Natural killer cell (primary cell): ENCODE results near the gene GPR4. TPM values are rescaled to one million over a fixed set of nuclear protein-coding genes. Genes with fewer than 3 reads are reported as not detected.

Source experiments
- ATAC-seq, 3 donors: fragments of 150-1000 bp in 2 of 3; fragments of 200-7000 bp in 1 of 3; cut with Tn5 transposase; 1 replicate in 1 of 3; 2 replicates in 2 of 3; pipeline ENCODE4 v1.10.0; 2021; ENCODE audit warnings: mild to moderate bottlenecking in 2 of 3, moderate library complexity in 2 of 3
- DNase-seq, 2 donors: peaks; one replicate each; pipeline versions ENCODE4 v3.0.0 to v3.0.0-alpha.2; 2013 to 2021; ENCODE audit warnings: mixed read lengths in 1 of 2
- H3K27ac ChIP-seq: one replicate; pipeline ENCODE4 v1.5.1; 2013; ENCODE audit warnings: mild to moderate bottlenecking, low read length
- H3K27me3 ChIP-seq: one replicate; pipeline ENCODE4 v1.6.1; 2013; ENCODE audit warnings: low read length; ENCODE audit not compliant: control insufficient read depth, insufficient read depth
- H3K36me3 ChIP-seq: one replicate; pipeline ENCODE4 v1.6.1; 2013; ENCODE audit warnings: low read length; ENCODE audit not compliant: control insufficient read depth, insufficient read depth
- H3K4me1 ChIP-seq: one replicate; pipeline ENCODE4 v1.6.1; 2013; ENCODE audit warnings: low read length; ENCODE audit not compliant: control insufficient read depth, insufficient read depth
- H3K4me3 ChIP-seq: one replicate; pipeline ENCODE4 v1.5.1; 2013; ENCODE audit warnings: low read length
- H3K9me3 ChIP-seq: one replicate; pipeline ENCODE4 v1.6.1; 2013; ENCODE audit warnings: low read length; ENCODE audit not compliant: control insufficient read depth, insufficient read depth
- H3K27ac Mint-ChIP-seq, 2 donors: one replicate each; pipeline ENCODE4 v1.8.0; 2022; ENCODE audit warnings: mild to moderate bottlenecking in 2 of 2, mixed read lengths in 2 of 2, moderate library complexity in 1 of 2
- H3K27me3 Mint-ChIP-seq, 2 donors: one replicate each; pipeline ENCODE4 v1.8.0; 2022; ENCODE audit warnings: low read depth in 2 of 2, mixed read lengths in 2 of 2
- H3K36me3 Mint-ChIP-seq: one replicate; pipeline ENCODE4 v1.8.0; 2022; ENCODE audit warnings: mixed read lengths
- H3K4me1 Mint-ChIP-seq, 2 donors: one replicate each; pipeline ENCODE4 v1.8.0; 2022; ENCODE audit warnings: mixed read lengths in 2 of 2
- H3K4me3 Mint-ChIP-seq: one replicate; pipeline ENCODE4 v1.8.0; 2022; ENCODE audit warnings: mild to moderate bottlenecking, moderate library complexity, mixed read lengths
- H3K9me3 Mint-ChIP-seq, 2 donors: one replicate each; pipeline ENCODE4 v1.8.0; 2022; ENCODE audit warnings: mixed read lengths in 2 of 2
- WGBS: methylation state at CpG from one replicate; pipeline ENCODE4 v1.1.7; 2013; ENCODE audit warnings: missing lambda C conversion rate; ENCODE audit not compliant: insufficient coverage; 5-methylcytosine and 5-hydroxymethylcytosine counted together
- intact Hi-C: fragments of 100-400 bp; cut with micrococcal nuclease; formaldehyde crosslinking; loops from one replicate; pipeline ENCODE4 v1.14.2; 2022
- total RNA-seq, 4 donors: library from RNA; stranded (reverse); fragments of 120-200 nt in 1 of 4; gene quantifications; one replicate each; pipeline versions ENCODE4 v1.2.3 to v1.2.4, GENCODE V29; 2013 to 2022
- TF ChIP-seq, protein P1 (sequence below): fragments of 200-600 bp; IDR thresholded peaks from one replicate; pipeline ENCODE4 v1.8.0; 2022; ENCODE audit warnings: antibody characterized with exemption

Gene GPR4
- total RNA-seq, 3 donors from 2014 or later (not counting 1 experiment from before 2014, with no cell fraction given) = 0.12 to 0.13 TPM; not detected in 1

DNA sequence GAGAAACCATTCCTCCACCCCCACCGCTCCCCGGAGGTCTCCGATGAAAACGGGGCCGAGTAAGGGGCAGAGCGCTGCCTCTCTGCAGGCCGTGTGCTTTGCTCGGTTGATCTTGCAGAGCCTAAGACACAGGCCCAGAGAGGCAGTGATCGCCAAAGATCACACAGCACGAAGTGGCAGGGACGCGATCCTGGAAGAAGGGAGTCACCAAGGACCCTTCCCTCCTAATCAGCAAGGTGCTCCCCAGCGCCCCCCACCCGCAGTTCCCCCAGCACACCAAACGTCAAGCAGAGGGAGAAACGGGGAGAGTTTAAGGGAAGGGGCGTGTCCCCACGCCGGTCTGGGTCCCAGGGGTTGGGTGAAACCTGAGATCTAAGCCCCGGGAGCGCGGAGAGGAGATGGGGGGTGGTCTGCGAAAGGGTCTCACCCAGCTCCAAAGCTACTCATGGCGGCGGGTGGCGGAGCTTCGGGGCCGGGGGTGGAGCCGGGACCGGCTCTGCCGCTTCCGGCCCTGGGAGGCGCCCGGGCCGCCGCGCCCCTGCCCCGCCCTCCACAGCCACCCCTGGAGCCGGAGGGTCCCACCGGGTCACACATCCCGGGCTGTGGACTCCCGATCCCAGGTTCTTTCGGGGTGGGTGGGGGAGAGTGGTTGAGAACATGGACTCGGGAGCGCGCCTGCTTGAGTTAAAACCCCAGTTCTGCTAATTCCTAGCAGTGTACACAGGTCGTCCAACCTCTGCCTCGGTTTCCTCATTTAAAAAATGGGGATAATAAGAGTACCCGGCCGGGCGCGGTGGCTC is 37.1 kb upstream of the GPR4 start, which contains the start of gene EML2:
Gene EML2, minus strand, starts transcription at position 468 of the 800 bp plus-strand sequence. Its CDS starts 21 bp downstream, at position 447.
- H3K36me3 ChIP-seq = no peaks in the 10 kb centered on the region
- DNase-seq (peak; percentile 50 to 70), ATAC-seq (no peak)
- TF ChIP-seq, protein P1, sequence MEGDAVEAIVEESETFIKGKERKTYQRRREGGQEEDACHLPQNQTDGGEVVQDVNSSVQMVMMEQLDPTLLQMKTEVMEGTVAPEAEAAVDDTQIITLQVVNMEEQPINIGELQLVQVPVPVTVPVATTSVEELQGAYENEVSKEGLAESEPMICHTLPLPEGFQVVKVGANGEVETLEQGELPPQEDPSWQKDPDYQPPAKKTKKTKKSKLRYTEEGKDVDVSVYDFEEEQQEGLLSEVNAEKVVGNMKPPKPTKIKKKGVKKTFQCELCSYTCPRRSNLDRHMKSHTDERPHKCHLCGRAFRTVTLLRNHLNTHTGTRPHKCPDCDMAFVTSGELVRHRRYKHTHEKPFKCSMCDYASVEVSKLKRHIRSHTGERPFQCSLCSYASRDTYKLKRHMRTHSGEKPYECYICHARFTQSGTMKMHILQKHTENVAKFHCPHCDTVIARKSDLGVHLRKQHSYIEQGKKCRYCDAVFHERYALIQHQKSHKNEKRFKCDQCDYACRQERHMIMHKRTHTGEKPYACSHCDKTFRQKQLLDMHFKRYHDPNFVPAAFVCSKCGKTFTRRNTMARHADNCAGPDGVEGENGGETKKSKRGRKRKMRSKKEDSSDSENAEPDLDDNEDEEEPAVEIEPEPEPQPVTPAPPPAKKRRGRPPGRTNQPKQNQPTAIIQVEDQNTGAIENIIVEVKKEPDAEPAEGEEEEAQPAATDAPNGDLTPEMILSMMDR = no peak
- H3K9me3 Mint-ChIP-seq = peaks cover 0 to 4% of the 10 kb centered on the region in 2 donors
- intact Hi-C loops = no loop called here
- H3K27me3 ChIP-seq = no peaks in the 10 kb centered on the region
- peak within 1 kb of the TSS; percentile 98 for H3K27ac ChIP-seq
- H3K27ac Mint-ChIP-seq = peak within 1 kb of the TSS; percentile 91 to 96
- H3K4me1 ChIP-seq = peaks cover 57% of the 10 kb centered on the region
- no peaks in the 10 kb centered on the region for H3K36me3 Mint-ChIP-seq
- 2% methylated on average over 50 of the region's 52 CpGs for WGBS
- H3K27me3 Mint-ChIP-seq = no peaks in the 10 kb centered on the region
- H3K4me1 Mint-ChIP-seq = peaks cover 38 to 54% of the 10 kb centered on the region in 2 donors
- H3K4me3 ChIP-seq = peak within 1 kb of the TSS; percentile 73
- no peaks in the 10 kb centered on the region for H3K9me3 ChIP-seq
- H3K4me3 Mint-ChIP-seq = peak within 1 kb of the TSS; percentile 83

DNA sequence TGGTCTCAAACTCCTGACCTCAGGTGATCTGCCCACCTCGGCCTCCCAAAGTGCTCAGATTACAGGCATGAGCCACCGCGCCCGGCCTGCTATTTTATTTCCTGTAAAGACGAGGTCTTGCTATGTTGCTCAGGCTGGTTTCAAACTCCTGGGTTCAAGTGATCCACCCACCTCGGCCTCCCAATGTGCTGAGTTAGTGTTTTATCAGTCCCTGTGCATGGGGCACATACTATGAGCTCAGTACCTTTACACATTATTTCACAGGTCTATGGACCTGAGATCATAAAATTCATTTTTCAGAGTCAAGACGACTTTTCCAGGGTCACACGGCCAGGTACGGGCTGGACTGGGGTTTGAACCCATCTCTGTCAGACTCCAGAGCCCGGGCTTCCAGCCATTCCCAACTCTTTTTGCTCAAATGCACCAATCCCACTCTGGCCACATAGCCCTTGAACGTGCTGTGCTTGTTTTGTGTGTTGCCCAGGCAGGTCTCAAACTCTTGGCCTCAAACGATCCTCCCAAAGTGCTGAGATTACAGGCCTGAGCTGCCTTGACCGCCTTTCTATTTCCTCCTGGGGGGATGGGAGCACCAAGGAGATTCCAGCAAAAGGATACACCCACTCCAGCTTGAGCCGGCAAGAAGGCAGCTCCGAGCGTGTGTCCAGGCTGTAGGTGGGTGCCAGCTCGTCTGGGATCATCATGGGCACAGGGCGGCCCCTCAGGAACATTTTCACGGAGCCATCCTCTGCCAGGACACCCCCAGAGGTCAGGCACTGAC is 36.1 kb upstream of the GPR4 start:
- no peaks in the 10 kb centered on the region for H3K27me3 Mint-ChIP-seq

DNA sequence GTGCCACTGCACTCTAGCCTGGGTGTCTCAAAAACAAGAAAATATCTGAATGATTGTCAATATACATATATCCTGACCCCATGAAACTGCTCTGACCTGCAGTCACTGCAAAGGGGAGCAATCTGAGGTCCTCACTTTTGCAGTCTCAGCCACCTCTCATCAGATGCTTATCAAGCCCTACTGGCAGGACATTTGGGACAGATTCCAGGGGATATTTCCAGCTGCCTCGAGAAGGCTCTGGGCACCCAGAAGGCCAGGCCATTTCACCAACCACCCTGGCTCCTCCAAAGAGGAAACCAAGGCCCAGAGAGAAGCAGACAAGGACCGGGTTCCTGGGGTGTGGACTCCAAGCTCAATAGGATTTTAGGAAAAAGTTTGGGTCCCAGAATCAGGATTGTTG is 34.9 kb upstream of the GPR4 start:
- intact Hi-C loops = no loop called here
- H3K36me3 ChIP-seq = peaks cover 2% of the 10 kb centered on the region
- TF ChIP-seq, protein P1 = no peak
- no peak overlapping the region for H3K4me3 ChIP-seq
- no peak overlapping the region for H3K27ac ChIP-seq
- Mint-ChIP-seq H3K4me1 (peaks cover 25 to 34% of the 10 kb centered on the region in 2 donors), H3K36me3 (no peaks in the 10 kb centered on the region), H3K27me3 (no peaks in the 10 kb centered on the region), H3K27ac (no peak overlapping the region), H3K4me3 (no peak overlapping the region), H3K9me3 (peaks cover 0 to 4% of the 10 kb centered on the region in 2 donors)
- DNase-seq (no peak), ATAC-seq (no peak)
- H3K27me3 ChIP-seq = no peaks in the 10 kb centered on the region
- peaks cover 38% of the 10 kb centered on the region for H3K4me1 ChIP-seq
- no peaks in the 10 kb centered on the region for H3K9me3 ChIP-seq
- WGBS = 92% methylated on average over 1 of the region's 2 CpGs

More for the DNA sequence above, 36.1 kb upstream of the GPR4 start:
- H3K36me3 Mint-ChIP-seq = no peaks in the 10 kb centered on the region
- 94% methylated on average over 19 of the region's 19 CpGs for WGBS
- TF ChIP-seq, protein P1 = no peak
- intact Hi-C loops = no loop called here
- H3K9me3 ChIP-seq = no peaks in the 10 kb centered on the region
- DNase-seq = no peak
- H3K9me3 Mint-ChIP-seq = peaks cover 0 to 4% of the 10 kb centered on the region in 2 donors
- ATAC-seq = no peak
- no peak overlapping the region for H3K4me3 ChIP-seq
- H3K27ac Mint-ChIP-seq = peak overlapping the region; percentile 91 to 96
- H3K4me1 ChIP-seq = peaks cover 50% of the 10 kb centered on the region
- peaks cover 2% of the 10 kb centered on the region for H3K36me3 ChIP-seq
- no peaks in the 10 kb centered on the region for H3K27me3 ChIP-seq
- peaks cover 34 to 46% of the 10 kb centered on the region in 2 donors for H3K4me1 Mint-ChIP-seq
- H3K4me3 Mint-ChIP-seq = peak overlapping the region; percentile 83
- no peak overlapping the region for H3K27ac ChIP-seq
